AG09319 (cell line): ENCODE results near the gene SMOC1.

Experiments
- DNase-seq: peaks from one replicate; pipeline ENCODE4 v3.0.0-alpha.2; 2010; ENCODE audit warnings: low read depth; ENCODE audit errors: extremely low read depth
- TF ChIP-seq, protein P1 (sequence below): IDR thresholded peaks from 2 replicates; pipeline ENCODE4 v1.5.1; 2011; ENCODE audit warnings: low read depth, mild to moderate bottlenecking, inconsistent platforms, low read length, moderate library complexity

Gene SMOC1

DNA sequence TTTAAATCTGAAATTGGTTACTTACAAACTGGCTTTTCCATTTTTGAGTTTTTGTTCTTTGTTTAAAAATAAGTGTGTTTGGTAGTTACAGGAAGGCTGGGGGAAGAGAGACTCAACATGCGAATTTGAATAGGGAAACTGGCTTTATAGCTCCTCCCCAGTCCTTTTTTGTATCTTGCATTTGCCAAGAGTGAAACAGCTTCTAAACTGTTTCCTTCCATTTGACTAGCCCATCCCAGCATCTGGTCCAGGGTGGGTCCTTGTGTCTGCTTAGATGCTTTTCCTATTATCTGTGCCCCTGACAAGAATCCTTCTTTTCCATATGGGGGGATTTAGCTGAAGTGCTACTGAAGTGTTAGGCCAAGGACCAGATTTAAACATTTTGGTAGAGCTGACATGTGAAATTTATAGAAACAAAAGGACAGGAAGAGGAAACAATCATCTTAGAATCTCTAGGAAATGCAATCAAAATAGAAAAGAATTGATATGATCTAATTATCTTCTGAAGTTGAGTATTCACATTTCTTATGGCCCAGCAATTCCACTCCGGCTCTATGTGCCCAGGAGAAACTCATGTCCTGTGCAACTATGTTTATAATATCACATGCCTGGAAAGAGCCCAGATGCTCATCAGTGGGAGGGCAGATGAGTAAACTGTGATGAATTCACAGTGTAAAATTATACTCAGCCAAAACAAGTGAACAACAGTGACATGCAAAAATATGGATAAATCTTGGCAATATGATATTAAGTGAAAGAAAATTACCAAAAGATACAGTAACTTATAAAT lies 7.4 kb downstream of the SMOC1 start:
- TF ChIP-seq, protein P1, sequence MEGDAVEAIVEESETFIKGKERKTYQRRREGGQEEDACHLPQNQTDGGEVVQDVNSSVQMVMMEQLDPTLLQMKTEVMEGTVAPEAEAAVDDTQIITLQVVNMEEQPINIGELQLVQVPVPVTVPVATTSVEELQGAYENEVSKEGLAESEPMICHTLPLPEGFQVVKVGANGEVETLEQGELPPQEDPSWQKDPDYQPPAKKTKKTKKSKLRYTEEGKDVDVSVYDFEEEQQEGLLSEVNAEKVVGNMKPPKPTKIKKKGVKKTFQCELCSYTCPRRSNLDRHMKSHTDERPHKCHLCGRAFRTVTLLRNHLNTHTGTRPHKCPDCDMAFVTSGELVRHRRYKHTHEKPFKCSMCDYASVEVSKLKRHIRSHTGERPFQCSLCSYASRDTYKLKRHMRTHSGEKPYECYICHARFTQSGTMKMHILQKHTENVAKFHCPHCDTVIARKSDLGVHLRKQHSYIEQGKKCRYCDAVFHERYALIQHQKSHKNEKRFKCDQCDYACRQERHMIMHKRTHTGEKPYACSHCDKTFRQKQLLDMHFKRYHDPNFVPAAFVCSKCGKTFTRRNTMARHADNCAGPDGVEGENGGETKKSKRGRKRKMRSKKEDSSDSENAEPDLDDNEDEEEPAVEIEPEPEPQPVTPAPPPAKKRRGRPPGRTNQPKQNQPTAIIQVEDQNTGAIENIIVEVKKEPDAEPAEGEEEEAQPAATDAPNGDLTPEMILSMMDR: no peak
- DNase-seq: no peak

DNA sequence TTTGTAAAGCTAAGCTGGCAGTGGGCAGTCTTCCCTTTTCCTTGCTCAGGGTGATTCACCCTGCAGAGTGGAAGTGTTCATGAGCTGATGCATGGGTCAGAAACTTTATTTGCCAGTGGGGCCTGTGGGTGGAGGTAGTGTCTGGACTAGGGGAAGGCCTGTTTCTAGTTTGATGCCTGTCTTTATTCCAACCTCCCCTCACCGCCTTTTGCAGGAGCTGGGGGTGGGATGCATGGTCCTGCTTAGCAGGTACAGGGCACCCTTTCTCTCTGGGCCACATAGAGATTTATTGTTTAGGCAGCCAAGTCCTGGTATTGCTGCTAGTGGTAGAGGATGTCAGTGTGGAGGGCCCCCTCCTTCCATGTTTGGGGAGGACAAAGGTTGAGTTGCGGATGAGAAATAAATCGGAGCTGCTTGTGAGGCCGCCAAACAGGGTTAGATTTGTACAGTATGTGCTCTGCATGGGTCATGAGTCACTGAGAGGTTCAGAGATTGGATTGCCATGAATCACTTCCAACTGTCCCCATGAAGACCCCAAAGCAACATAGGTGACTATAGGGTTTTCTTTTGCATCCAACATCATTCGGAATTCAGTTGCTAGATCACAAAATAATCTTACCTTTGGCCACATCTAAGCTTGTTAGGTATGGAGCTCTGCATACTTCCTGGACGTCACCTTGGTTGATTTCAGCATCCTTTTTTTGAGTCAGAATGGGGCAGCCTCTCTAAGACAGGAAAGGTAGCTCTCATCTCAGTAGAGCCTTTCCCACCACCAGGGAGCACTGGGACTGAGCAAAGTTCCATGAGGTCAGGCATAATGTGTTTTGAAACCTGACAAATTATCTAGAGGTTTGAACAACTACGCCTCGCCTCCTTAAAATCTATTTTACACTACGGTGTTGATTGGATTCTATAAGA lies 8.8 kb downstream of the SMOC1 start:
- TF ChIP-seq, protein P1: no peak
- DNase-seq: no peak

DNA sequence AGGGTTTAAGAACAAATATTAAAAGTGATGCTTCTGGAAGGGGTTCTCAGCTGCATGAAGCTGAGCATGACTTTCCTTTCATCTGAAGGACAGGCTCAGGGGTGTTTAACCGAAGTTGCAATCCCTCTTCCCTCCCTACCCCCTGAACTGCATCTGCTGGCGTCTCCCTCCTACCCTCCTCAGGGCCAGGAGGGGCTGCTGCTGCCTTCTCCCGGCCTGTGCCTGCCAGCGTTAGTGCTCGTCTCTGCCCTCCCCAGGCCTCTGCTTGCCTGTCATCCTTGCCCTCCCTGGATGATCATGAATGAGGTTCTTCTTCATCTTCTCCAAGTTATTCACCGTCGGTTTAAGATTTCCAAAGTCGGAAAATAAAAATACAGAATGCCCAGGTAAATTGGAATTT lies 12.2 kb downstream of the SMOC1 start:
- TF ChIP-seq, protein P1: no peak
- no peak for DNase-seq

- no peak for DNase-seq
- TF ChIP-seq, protein P1: no peak
Measured at GRCh38 chr14:69895109-69895508, 15.9 kb downstream of the SMOC1 start.

DNA sequence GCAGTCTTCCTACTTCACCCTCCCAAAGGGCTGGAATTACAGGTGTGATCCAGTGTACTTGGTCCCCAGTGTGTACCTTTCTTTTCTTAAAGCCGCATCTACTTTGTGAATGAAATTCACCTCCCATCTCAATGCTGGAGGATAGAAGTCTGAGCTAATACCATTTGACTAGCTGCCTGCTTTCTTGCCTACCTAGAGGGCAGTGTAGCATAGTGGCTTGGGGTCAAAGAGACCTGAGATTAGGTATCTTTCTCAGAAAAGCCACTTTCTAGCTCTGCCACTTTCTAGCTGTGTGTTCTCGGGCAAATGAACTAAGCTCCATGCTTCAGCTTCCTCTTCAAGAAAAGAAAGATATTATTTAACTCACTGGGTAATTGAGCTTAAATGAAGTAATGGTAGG lies 16.9 kb downstream of the SMOC1 start:
- no peak for DNase-seq
- TF ChIP-seq, protein P1: no peak

GRCh38 chr14:69896972-69897371 lies 17.8 kb downstream of the SMOC1 start:
- TF ChIP-seq, protein P1: no peak
- DNase-seq: no peak

GRCh38 chr14:69900603-69901002 lies 21.4 kb downstream of the SMOC1 start:
- TF ChIP-seq, protein P1: no peak
- no peak for DNase-seq
